ENCODE measurements around the gene NUP214.

NUP214 gene

DNA sequence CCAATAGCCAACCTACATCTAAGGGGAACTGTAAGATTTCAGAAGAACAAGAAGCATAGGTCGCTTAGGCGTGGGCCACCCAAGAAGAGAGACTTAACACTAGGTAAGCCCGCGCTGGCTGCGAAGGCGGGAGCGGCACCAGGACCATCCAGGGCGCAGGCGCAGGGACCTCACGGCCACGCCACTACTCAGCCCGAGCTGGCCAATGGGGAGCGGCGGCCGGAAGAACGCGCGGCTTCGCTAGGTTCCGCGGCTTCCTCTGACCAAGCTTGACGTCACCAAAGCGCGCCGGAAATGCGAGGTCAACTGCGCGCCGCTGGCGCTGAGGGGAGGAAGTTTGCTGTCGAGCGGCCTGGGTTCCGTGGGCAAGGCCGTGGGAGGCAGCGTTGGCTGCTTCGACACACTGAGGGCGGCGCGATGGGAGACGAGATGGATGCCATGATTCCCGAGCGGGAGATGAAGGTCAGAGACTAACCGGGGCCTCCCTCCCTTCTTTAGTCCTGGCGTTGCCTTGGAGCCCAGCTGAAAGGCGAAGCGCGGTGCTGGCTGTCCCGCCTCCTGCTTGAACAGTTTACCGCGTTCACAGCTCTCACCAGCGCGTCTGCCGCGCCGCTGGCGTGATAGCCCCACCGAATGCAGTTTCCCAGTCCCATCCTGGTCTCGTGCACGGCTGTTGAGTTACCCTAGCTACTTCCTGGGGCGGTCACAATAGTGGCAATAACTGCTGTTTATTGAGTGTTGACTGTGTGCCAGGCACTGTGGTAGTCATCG, at the start of gene NUP214:
Gene NUP214, plus strand, starts transcription at position 299 of the 771 bp plus-strand sequence. Its CDS starts 119 bp downstream, at position 418.
- DNase-seq: peak; percentile 75 to 100 (median 97)

DNA sequence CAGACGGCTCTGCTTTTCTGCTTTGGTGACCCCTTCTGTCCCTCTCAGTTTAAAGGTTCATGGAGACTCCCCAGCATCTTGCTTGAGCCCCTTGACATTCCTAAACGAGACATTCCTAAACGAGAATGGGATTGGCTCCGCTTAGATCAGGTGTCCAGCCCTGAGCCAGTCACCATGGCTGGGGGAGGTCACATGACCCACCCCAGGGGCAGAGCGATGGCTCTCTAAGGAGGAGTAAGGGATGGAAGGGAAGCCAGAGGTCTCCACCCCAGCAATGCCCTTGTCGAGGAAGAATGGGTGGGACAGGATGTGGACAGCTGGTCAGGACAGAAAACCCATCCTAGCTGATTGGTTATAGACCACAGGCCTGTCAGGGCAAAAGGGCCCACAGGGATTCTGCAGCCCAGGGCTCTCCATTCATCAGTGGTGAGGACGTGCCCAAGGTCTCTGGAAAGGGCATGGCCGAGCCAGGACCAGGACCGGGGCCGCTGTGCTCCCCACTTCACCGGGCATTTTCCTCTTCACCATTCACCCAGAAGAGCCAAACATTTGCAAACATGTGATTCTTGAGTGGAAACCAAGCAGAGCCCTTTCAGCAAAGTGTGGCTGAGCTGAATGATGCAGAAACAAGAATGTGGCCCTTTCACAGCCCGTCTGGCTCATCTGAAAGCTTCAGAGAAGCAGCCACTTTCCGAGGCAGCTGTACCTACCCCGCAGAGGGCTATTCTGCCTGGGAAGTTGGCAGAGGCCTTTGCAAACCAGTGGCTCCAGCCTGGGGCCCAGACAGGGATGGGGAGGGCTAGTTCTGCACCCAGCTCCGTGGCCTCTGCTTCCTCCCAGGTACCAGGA, 48.8 kb upstream of the NUP214 start:
- DNase-seq: peak in 10 of 56 donors; percentile 9 to 43 (median 27)

DNA sequence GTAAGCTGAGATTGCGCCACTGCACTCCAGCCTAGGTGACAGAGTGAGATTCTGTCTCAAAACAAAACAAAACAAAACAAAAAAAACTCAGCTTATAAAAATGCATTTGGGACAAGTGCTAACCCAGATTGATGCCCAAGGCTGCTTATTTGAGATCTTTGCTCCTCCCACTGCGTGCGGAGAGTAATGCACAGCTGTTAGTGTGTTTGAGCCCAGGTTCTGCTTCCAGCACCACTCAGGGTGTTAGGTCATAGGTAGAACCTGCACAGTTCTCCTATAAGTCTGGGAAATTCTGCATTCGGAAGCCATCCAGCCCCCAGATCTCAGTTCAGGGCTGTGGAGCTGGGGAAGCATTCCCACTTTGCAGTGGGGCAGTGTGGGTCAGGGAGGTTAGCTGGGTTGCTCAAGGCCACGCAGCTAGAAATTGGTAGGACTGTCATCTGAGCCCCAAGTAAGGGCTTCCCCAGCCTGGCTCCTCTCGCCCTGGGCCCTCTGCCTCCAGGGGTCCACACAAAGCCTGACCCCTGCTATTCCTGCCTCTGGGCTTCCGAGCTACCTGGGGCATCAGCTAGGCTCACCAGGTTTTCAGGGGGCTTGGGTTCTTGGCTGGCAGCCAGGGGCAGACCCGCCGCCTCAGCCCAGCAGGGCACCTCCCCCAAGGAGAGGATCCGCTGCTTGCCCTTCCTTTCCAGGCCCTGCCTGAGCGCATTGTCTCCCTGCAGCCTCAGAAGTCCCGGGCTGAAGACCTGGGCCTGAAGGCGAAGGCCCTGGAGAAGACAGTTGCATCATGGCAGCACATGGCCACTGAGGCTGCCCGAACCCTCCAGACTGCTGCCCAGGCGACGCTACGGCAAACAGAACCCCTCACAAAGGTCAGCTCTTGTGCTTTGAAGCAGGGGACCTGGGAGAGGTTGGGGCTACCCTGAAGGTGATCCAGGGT, 46.7 kb upstream of the NUP214 start:
- no peak for DNase-seq

DNA sequence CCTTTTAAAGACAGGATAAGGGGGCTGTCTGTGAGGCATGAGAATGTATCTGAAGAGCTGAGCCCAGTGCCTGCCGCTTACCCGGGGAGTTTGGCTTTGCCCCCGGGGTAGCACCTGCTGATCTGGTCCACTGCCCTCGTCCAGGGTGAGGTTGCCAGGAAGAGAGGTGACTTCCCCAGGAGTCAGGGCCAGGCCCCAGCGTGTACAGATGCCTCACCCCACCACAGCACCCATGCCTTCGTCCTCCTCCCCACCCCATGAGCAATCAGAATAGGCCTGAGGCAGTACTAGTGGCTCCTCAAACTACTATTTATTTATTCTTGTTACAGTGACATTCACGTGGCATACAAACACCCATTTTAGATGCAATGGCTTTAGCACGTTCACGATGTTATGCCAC, 44.8 kb upstream of the NUP214 start:
- no peak for DNase-seq

DNA sequence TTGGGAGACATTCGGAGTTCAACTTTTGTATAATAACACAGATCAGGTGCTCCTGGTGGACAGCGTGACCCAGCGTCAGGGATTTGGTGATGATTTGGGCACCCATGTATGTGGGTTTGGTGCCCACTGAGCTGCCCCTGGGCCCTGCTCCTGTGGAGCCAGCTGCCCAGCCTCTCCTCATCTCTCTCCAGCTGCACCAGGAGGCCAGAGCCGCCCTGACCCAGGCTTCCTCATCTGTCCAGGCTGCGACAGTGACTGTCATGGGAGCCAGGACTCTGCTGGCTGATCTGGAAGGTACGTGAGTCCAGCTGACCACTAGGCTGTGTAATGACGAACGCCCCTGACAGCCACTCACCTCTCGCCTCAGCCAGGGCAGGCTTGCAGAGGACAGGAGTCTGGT, 43.5 kb upstream of the NUP214 start:
- no peak for DNase-seq

DNA sequence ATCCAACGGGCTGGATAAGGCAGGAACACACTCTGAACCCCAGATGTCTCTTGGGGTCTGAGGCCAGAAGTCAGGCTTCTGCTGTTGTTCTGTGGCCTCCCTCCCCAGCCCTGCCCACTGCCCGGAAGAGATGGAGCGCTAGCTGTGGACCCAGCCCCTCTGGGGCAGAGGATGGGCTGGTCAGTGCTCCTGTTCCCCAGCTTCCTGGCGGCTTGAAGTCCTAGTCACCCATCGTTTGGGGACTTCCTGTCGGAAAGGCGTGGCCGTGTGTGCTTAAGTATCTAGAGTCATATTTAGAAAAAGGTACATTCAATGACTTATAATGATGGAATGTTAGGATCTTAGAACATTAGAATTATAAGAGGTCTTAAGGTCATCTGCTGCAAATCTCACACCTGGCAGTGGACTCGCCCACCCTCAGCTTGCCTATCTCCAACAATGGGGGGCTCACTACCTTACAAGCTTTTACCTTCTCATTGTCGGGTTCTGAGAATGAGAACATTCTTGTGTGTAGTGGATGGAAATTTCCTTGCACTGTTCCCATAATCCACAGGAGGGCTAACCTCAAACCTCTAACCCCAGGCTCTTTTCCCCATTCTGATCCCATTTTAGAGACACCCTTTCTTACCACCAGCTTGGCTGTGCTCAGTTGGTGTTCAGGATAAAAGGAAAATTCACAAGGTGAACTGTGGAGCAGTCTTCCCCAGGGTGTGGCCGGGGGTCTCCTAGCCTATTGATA, 42.4 kb upstream of the NUP214 start:
- no peak for DNase-seq

DNA sequence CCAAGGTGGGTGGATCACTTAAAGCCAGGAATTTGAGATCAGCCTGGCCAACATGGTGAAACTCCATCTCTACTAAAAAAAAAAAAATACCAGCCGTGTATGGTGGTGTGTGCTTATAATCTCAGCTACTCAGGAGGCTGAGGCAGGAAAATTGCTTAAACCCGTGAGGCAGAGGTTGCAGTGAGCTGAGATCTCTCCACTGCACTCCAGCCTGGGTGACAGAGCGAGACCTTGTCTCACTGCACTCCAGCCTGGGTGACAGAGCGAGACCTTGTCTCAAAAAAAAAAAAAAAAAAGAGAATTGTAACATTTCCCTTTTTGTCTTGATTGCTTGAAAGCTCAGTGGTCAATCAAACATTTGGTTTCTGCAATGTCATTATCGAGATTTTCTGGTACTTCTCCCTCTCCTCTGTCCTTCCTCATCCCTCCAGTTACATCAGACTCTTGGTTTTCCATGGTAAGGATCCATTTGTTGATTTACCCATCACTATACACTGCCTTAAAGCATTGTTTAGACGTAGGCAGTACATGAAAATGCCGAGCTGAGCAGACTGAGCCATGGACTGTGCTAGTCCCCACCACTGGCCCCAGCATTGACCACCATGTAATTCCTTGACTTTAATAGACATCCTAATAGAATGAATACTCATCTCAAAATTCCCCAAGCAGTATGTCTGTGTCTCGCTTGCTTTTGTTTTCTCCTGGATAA, 40.6 kb upstream of the NUP214 start:
- no peak for DNase-seq

DNA sequence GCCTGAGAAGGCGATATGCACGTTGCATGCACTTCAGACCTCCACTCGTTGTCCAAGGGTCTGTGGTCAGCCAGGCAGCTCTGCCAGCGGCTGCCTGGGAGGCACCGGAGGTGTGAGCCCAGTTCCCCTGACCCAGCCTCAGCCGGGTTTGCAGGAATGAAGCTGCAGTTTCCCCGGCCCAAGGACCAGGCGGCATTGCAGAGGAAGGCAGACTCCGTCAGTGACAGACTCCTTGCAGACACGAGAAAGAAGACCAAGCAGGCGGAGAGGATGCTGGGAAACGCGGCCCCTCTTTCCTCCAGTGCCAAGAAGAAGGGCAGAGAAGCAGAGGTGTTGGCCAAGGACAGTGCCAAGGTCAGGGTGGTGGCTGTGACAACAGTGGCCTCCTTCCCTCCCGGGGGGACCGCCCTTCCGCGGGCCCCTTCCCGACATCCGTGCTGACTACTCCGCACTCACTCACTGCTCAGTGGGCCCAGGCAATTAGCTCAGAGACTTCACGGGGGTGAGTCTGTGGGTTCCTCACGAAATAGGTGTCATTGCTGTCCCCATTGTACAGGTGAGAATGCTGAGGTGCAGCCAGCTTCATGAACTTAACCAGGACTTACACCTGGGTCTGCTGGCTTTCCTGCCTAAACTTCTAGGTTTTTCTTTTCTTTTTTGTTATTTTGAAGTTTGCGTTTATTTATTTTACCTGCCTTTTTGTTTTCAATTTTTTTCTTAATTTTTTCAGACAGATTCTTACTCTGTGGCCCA, 39.8 kb upstream of the NUP214 start:
- no peak for DNase-seq

DNA sequence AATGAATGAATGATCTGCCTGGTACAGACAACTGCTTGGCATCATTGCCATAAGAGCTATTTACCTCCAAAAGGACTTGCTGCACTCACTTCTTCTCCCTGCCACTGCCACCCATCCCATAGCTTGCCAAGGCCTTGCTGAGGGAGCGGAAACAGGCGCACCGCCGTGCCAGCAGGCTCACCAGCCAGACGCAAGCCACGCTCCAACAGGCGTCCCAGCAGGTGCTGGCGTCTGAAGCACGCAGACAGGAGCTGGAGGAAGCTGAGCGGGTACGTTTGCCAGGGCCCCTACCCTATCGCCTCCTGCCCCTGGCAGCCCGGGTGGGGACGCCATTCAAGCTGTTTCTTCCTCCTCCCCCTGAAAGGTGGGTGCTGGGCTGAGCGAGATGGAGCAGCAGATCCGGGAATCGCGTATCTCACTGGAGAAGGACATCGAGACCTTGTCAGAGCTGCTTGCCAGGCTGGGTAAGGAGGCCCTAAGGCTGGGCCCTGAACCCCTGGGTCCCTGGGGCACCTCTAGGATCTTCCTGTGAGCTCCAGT, 38.0 kb upstream of the NUP214 start:
- DNase-seq: no peak

DNA sequence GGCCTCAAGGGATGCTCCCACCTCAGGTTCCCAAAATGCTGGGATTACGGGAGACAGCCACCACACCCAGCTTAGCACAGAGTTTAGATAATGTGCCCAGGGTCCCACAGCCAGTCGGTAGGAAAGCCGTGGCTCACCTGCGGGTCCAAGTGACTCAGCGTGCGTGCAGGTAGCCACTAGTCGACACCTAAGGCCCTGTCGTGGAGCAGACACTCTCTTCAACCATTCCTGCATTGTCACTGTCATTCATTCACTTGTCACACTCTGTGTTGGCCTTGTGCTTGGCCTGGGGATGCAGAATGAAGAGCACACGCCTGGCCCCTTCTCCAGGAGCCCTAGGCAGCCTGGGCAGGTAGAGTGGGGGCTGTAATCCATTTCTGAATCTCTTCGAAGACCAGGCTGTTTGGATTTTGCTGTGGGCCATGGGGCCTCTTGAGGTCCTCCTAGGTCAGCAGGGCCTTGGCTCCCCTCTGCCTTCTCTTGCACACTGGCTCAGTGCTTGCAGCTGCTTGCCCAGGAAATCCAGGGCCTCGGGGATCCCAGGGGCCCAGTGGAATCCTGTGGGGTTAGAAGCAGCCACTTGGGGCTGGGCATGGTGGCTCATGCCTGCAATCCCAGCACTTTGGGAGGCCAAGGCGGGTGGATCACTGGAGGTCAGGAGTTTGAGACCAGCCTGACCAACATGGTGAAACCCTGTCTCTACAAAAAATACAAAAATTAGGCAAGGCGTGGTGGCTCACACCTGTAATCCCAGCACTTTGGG, 35.2 kb upstream of the NUP214 start:
- DNase-seq: no peak

DNA sequence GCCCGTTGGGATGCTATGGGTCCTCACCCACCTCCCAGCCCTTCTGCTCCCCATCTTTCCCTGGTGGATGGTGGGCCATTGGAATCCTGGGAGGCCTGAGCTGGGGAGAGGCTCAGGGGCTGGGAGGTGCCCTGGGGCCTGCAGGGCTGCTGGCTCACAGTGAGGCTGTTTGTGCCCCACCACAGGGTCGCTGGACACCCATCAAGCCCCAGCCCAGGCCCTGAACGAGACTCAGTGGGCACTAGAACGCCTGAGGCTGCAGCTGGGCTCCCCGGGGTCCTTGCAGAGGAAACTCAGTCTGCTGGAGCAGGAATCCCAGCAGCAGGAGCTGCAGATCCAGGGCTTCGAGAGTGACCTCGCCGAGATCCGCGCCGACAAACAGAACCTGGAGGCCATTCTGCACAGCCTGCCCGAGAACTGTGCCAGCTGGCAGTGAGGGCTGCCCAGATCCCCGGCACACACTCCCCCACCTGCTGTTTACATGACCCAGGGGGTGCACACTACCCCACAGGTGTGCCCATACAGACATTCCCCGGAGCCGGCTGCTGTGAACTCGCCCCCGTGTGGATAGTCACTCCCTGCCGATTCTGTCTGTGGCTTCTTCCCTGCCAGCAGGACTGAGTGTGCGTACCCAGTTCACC, 33.9 kb upstream of the NUP214 start:
- DNase-seq: no peak

DNA sequence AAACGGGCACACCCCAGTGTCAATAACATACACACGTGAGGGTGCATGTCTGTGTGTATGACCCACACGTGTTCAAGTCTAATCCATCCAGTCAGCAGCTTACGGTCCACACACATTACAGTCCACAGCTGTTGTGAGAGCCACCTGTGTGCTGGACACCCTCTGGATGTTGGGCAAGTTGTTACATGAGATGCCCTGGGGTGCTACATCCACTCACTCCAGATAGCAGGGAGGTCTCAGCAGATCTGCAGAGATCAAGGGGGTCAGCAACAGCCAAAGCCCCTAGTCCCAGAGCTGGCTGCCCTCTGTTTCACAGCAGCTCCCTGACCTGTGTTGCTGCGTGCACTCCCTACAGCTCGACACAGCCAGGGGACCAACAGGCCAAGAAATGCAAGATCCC, 33.4 kb upstream of the NUP214 start:
- no peak for DNase-seq

DNA sequence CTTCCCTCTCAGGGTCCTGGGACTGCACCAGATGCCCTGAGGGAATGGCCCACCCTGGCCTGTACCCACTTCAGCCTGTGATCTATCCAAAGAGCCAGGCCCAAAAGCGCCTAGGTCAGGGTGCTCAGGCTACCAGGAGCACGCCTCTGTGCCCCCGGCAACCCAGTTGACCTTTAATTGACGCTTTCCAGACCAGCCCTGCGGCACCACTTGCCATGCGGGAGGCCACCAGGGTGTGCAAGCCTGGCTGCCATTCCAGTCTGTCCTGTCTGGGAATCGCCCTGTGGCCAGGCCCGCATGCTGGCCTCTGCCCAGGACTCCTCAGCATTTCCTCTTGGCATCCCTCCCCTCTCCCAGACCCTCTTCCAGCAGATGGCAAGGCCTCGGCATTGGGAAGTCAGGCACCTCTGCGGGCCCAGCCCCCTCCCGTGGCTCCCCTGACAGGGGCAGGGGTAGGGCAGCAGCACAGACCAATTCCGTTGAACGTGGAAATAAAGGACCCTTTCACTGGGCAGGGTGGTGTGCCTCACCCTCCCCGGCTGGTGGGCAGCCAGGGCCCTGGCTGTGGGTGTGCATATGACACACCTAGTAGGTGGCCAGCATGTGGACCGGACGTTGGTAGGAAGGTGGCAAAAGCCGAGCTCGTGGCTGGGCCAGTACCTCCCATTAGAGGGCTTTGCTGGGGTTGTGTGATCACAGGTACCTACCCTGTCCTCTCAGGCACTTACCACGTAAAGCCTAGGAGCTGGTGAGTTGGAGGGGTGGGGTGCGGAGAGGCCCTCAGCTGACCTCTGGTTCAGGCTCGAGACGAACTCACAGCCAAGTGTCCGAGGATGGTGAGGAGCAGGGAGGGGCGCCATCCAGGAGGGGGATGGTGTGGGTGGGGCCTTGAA, 32.6 kb upstream of the NUP214 start:
- no peak for DNase-seq

DNA sequence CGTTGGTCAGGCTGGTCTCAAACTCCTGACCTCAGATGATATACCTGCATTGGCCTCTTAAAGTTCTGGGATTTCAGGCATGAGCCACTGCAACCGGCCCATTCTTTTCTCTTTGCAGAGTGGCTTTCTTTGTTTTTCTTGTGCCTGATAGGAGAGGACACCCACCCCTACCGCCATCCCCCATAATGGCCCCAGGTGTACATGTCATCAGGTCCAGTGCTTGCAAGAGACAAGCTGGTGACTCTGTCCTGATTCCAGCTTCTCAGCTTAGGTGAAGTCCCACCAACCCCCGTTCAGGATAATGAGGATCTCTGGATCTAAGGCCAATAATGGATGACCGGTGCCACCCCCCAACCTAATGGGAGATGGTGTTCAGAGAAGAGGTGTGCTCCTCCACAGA, 31.4 kb upstream of the NUP214 start:
- no peak for DNase-seq

DNA sequence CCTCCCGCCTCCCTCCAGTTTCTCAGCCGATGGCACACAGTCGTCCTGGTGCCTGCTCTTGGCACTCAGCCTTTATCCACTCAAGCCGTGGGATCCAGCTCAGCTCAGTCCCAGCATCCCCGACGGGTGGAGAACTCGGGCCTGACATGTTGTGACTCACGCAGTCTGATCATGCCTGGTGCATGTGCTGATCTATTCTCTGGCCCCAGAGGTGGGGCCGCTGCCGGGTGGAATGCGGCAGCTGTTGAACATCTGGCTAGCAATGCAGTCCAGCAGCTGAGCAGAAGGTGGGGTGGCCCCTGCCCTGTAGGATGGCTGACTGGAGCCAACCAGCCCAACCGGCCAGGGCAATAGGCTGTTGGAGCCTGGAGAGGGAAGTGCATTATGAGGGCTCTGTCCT, 30.8 kb upstream of the NUP214 start:
- DNase-seq: peak in 5 of 56 donors; percentile 10 to 73 (median 28)

DNA sequence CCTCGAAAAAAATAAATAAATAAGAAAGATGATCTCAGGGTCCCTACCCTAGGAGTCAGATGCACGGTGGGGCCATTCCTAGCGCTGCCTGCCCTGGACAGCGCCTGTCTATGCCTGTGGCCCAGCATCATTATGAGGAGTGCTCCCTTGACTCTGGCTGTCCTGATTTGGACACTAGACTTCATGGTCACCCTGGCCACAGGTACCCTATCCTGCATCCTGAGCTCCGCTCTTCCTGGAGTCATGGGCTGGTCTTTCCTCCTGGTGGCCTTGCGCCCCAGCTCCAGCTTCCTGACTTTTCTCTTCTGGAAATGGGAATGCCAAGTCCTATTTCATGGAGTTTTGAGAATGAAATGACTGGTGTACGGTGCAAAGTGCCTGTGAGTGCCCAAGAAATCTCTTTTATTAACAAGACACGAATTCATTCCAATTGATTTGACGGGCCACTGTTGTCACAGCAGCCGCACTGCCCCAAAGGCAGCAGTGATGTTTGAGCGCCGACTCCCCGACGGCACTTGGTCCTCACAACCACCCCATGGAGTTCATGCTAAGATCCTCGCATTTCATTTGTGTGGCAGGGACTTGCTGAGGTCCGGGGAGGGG, 29.6 kb upstream of the NUP214 start:
- DNase-seq: peak in 1 of 56 donors; percentile 43

All from nucleus accumbens (tissue), 56 donors.